Right renal cortex interstitium (tissue), 3 donors: ENCODE results near the gene ZSCAN23. TPM values are rescaled to one million over a fixed set of nuclear protein-coding genes. Genes with fewer than 3 reads are reported as not detected.
"Not testable (repeated sequence)": the region's sequence is repeated elsewhere in the genome, so short reads cannot be mapped to it uniquely, and the experiment has no call there.

Source experiments
- DNase-seq, 3 donors: peaks; one replicate each; pipeline ENCODE4 v3.0.0-alpha.2; 2013; ENCODE audit warnings: low read depth in 3 of 3, low spot score in 2 of 3
- polyA plus RNA-seq, 3 donors: library from polyadenylated mRNA; unstranded; fragments of 120-200 nt; gene quantifications; one replicate each; pipeline ENCODE4 v1.2.1, GENCODE V29; 2013; ENCODE audit not compliant: insufficient read length in 3 of 3

The ZSCAN23 gene
- polyA plus RNA-seq, 3 donors, result 12.4 to 16.6 (median 16.1) TPM

- not testable (repeated sequence) for DNase-seq
These were observed 1.5 kb upstream of the ZSCAN23 start for GRCh38 chr6:28444759-28445158.

GRCh38 chr6:28442586-28442985, 705 bp downstream of the ZSCAN23 start:
- DNase-seq, result peak in 1 of 3 donors; percentile 1

GRCh38 chr6:28436404-28436803, 6.9 kb downstream of the ZSCAN23 start:
- no peak for DNase-seq

- DNase-seq, result no peak
These were observed 10.2 kb downstream of the ZSCAN23 start for GRCh38 chr6:28433119-28433518.

- no peak for DNase-seq
These were observed 13.5 kb downstream of the ZSCAN23 start for GRCh38 chr6:28429781-28430180.

GRCh38 chr6:28425944-28426541, 17.2 kb downstream of the ZSCAN23 start:
- no peak for DNase-seq

GRCh38 chr6:28424163-28424562, 19.1 kb downstream of the ZSCAN23 start:
- no peak for DNase-seq

GRCh38 chr6:28423546-28423945, 19.7 kb downstream of the ZSCAN23 start:
- no peak for DNase-seq

GRCh38 chr6:28413681-28414080, 29.6 kb downstream of the ZSCAN23 start:
- no peak for DNase-seq

- no peak for DNase-seq
These were observed 32.5 kb downstream of the ZSCAN23 start for GRCh38 chr6:28410767-28411166.

GRCh38 chr6:28408076-28408802, 35.1 kb downstream of the ZSCAN23 start:
- DNase-seq, result no peak

GRCh38 chr6:28407401-28407800, 35.9 kb downstream of the ZSCAN23 start:
- DNase-seq, result no peak

GRCh38 chr6:28403923-28404322, 39.4 kb downstream of the ZSCAN23 start:
- DNase-seq, result not testable (repeated sequence)

GRCh38 chr6:28402197-28402596, 41.1 kb downstream of the ZSCAN23 start:
- DNase-seq, result no peak

- DNase-seq, result no peak
These were observed 42.1 kb downstream of the ZSCAN23 start for GRCh38 chr6:28401172-28401571.

- DNase-seq, result no peak
These were observed 43.2 kb downstream of the ZSCAN23 start for GRCh38 chr6:28400122-28400451.

GRCh38 chr6:28399350-28400121, 43.8 kb downstream of the ZSCAN23 start, which contains the start of gene ZSCAN12:
ZSCAN12 (minus strand) TSS chr6:28399747; CDS start chr6:28398405, 1,342 bp downstream.
- peak; percentile 75 to 84 (median 80) for DNase-seq

- no peak for DNase-seq
These were observed 47.4 kb downstream of the ZSCAN23 start for GRCh38 chr6:28395918-28396317.

GRCh38 chr6:28393912-28394662, 49.2 kb downstream of the ZSCAN23 start:
- no peak for DNase-seq

- DNase-seq, result no peak
These were observed 52.6 kb downstream of the ZSCAN23 start for GRCh38 chr6:28390688-28391087.

- no peak for DNase-seq
These were observed 59.2 kb downstream of the ZSCAN23 start for GRCh38 chr6:28384143-28384533.
